ENCODE data around the gene MSRB2.

The MSRB2 gene

GRCh38 chr10:23139677-23140076, 44.3 kb downstream of the MSRB2 start:
- DNase-seq (ENCODE audit: low read depth), result no peak
- TF ChIP-seq, protein P1, sequence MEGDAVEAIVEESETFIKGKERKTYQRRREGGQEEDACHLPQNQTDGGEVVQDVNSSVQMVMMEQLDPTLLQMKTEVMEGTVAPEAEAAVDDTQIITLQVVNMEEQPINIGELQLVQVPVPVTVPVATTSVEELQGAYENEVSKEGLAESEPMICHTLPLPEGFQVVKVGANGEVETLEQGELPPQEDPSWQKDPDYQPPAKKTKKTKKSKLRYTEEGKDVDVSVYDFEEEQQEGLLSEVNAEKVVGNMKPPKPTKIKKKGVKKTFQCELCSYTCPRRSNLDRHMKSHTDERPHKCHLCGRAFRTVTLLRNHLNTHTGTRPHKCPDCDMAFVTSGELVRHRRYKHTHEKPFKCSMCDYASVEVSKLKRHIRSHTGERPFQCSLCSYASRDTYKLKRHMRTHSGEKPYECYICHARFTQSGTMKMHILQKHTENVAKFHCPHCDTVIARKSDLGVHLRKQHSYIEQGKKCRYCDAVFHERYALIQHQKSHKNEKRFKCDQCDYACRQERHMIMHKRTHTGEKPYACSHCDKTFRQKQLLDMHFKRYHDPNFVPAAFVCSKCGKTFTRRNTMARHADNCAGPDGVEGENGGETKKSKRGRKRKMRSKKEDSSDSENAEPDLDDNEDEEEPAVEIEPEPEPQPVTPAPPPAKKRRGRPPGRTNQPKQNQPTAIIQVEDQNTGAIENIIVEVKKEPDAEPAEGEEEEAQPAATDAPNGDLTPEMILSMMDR (IDR thresholded peaks at IDR 0.05; ENCODE audit: low read depth, low read length, missing control alignments), result no peak
- no peak overlapping the region for H3K4me3 ChIP-seq (ENCODE audit: low read depth, low read length)
- in situ Hi-C loops (cut with HindIII; ENCODE audit: low sequenced_read_pairs), result no loop called here

- TF ChIP-seq, protein P1 (IDR thresholded peaks at IDR 0.05; ENCODE audit: low read depth, low read length, missing control alignments), result no peak
Measured at GRCh38 chr10:23141995-23142394, 46.6 kb downstream of the MSRB2 start.

GRCh38 chr10:23146258-23146657, 50.9 kb downstream of the MSRB2 start:
- no peak for DNase-seq (ENCODE audit: low read depth)
- no peak overlapping the region for H3K4me3 ChIP-seq (ENCODE audit: low read depth, low read length)
- TF ChIP-seq, protein P1 (IDR thresholded peaks at IDR 0.05; ENCODE audit: low read depth, low read length, missing control alignments), result no peak
- in situ Hi-C loops (cut with HindIII; ENCODE audit: low sequenced_read_pairs), result no loop called here

More at GRCh38 chr10:23141995-23142394, 46.6 kb downstream of the MSRB2 start:
- no peak overlapping the region for H3K4me3 ChIP-seq (ENCODE audit: low read depth, low read length)
- in situ Hi-C loops (cut with HindIII; ENCODE audit: low sequenced_read_pairs), result no loop called here
- no peak for DNase-seq (ENCODE audit: low read depth)

DNA sequence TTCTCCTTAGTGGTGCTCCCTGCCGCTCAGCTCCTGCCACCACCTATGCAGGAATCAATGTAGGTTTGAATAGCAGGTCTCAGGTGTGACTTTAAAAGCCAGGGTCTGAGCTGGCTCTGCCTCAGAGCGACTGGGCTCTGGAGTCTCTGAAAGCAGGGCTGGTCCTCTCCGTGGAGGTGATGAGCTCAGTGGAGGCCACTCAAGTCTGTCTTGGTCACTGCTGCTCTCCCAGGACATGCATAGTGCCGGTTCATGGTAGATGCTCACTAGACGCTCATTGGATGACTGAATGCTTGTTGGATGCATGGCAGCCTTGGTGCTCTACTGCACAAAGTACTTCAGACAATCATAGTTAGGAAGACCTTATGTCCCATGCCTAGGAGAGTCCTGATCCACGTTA, 51.7 kb downstream of the MSRB2 start:
- no peak for DNase-seq (ENCODE audit: low read depth)
- in situ Hi-C loops (cut with HindIII; ENCODE audit: low sequenced_read_pairs), result no loop called here
- TF ChIP-seq, protein P1 (IDR thresholded peaks at IDR 0.05; ENCODE audit: low read depth, low read length, missing control alignments), result no peak
- no peak overlapping the region for H3K4me3 ChIP-seq (ENCODE audit: low read depth, low read length)

DNA sequence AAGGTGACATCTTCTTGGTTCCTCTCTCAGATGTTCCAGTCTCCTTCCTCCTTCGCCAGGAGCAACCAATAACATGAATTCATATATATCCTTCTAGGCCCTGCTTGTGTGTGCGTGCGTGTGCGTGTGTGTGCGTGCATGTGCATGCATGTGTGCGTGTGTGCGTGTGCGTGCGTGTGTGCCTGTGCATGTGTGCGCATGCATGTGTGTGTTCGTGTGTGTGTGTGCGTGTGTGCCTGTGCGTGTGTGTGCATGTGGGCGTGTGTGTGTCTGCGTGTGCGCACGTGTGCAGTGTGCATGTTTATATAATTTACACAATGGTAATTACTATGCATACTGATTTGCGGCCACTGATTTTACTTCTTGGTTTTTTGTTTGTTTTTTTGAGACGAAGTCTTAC, 52.8 kb downstream of the MSRB2 start:
- H3K4me3 ChIP-seq (ENCODE audit: low read depth, low read length), result no peak overlapping the region
- in situ Hi-C loops (cut with HindIII; ENCODE audit: low sequenced_read_pairs), result no loop called here
- TF ChIP-seq, protein P1 (IDR thresholded peaks at IDR 0.05; ENCODE audit: low read depth, low read length, missing control alignments), result no peak
- DNase-seq (ENCODE audit: low read depth), result no peak

- H3K4me3 ChIP-seq (ENCODE audit: low read depth, low read length), result no peak overlapping the region
- in situ Hi-C loops (cut with HindIII; ENCODE audit: low sequenced_read_pairs), result no loop called here
- DNase-seq (ENCODE audit: low read depth), result no peak
- TF ChIP-seq, protein P1 (IDR thresholded peaks at IDR 0.05; ENCODE audit: low read depth, low read length, missing control alignments), result no peak
Measured at GRCh38 chr10:23150091-23150490, 54.7 kb downstream of the MSRB2 start.

DNA sequence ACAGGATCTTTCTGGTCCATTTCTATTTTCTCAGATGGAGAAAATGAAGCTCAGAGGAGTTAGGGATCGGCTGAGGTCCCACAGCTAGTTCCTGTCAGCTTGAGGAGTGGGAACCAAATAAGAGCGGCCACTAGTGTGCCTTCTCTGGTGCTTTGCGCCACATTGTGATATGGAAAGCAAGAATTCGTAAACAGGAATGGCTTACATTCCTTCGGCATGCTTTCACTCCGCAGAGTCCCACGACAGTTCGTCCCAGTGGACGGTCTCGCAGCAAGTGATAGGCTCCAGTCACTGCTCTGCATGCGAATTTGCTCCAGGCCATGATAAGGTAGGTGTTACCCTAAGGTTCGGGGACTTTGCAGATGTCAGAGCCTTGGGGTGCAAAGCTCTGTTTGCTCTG, 55.2 kb downstream of the MSRB2 start:
- no peak for DNase-seq (ENCODE audit: low read depth)
- H3K4me3 ChIP-seq (ENCODE audit: low read depth, low read length), result no peak overlapping the region
- in situ Hi-C loops (cut with HindIII; ENCODE audit: low sequenced_read_pairs), result no loop called here
- TF ChIP-seq, protein P1 (IDR thresholded peaks at IDR 0.05; ENCODE audit: low read depth, low read length, missing control alignments), result no peak
